ENCODE results near the gene SATB1.

SATB1 gene

DNA sequence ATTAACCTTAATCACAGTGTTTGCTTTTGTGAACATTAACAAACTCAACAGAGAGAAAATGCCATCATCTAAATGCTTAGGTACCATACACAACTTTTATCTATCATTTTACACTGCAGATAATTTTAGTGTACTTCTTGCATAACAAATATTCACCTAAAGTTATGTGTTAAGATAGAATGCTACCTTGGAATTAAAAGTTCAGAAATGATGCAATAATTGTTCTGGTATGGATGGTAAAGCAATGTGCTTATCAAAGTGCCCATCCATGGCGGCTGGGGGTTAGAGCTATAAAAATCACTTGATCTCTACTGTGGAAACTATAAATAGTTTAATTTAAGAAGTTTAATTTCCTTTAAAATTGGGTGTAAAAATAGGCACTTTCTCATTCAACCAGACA, 28.7 kb downstream of the SATB1 start:
- DNase-seq, result no peak

GRCh38 chr3:18394384-18394995, 30.6 kb downstream of the SATB1 start:
- DNase-seq, result no peak

GRCh38 chr3:18393906-18394305, 31.2 kb downstream of the SATB1 start:
- DNase-seq, result no peak

GRCh38 chr3:18390024-18390660, 35.0 kb downstream of the SATB1 start:
- DNase-seq, result no peak

- peak; percentile 47 for DNase-seq
These were observed 35.9 kb downstream of the SATB1 start for GRCh38 chr3:18389108-18389733.

GRCh38 chr3:18386274-18386890, 38.8 kb downstream of the SATB1 start:
- no peak for DNase-seq

GRCh38 chr3:18385706-18386105, 39.4 kb downstream of the SATB1 start:
- DNase-seq, result no peak

DNA sequence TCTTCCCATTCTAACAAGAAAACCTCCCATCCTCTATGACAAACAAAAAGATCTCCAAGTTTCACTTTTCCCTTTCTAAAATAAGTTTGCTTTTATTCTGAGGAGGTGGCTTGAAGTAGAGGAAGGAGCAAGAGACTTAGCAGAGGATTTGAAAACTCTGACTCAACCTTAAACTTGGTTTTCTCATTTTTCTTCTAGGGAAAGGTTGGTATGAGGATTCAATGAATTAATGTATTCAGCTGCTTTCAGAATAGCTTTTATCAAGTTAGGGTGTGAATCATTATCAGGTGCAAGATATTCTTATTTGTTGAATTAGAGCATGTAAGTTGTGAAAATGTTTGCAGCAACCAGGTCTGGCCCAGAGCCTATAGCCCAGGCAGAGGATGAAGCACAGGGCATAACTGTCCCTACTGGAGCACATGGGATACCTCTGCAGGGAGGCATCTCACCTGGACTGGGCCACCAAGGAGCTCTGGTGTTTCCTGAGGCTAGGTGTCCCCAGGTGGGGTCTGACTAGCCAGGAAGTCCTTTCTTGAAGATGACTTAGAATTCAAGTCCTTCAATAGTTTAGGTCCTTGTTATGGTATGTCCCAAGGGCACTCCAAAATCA, 42.3 kb downstream of the SATB1 start:
- DNase-seq, result no peak

DNA sequence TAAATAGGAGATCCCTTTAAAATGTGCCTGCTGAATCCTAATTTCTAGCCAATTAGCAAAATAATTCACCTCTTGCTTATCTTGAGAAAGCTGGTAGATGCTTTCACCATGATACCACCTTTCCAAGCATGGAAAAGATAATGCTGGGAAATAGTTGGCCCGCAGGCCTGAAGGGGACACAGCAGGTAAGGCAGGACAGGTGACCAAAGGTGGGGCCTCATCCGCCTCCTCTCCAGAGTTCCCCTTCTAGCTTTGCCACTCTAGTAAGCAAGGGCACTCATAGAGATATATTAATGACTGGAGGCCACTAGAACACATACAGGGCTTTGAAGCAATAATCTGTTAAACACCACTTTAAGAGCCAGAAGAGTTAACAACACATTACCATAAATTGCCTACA, 45.5 kb downstream of the SATB1 start:
- DNase-seq, result no peak

DNA sequence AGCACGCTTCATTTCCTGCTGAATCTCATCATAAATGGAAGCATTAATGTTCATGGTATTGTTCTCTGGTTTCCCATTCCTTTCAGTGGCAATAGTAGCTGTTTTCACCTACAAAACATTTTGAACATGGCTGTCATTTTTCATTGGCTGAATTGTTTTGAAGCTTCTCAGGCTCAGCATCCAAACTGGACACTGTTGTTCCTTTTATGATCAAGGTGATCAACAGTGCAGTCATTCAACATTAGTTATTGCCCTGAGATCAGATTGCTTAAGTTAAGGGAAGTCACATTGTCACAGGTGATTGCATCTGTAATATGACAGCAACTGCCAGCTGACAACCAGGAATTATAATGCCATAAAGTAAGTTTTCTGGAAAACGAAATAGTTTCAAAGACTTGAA, 46.9 kb downstream of the SATB1 start:
- no peak for DNase-seq

GRCh38 chr3:18376682-18377081, 48.5 kb downstream of the SATB1 start:
- no peak for DNase-seq

- DNase-seq, result no peak
These were observed 52.2 kb downstream of the SATB1 start for GRCh38 chr3:18372786-18373405.

DNA sequence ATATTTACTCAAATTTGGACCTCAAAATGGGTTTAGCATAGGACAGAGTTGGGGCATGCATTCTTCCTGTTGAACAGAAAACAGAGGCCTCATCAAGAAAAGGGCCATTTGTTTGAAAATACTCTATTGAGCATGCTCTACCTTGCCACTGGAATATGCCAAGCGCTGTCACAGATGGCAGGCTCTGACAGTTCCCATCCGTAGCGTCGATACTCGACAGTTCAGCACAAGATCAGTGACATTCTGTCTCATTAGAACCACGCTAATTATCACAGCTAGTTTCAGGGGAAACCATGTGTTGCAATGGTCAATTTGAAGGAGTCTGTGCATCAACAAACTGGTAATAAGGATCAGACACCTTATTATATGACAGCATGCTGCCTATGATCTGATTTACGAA, 54.5 kb downstream of the SATB1 start:
- DNase-seq, result no peak

DNA sequence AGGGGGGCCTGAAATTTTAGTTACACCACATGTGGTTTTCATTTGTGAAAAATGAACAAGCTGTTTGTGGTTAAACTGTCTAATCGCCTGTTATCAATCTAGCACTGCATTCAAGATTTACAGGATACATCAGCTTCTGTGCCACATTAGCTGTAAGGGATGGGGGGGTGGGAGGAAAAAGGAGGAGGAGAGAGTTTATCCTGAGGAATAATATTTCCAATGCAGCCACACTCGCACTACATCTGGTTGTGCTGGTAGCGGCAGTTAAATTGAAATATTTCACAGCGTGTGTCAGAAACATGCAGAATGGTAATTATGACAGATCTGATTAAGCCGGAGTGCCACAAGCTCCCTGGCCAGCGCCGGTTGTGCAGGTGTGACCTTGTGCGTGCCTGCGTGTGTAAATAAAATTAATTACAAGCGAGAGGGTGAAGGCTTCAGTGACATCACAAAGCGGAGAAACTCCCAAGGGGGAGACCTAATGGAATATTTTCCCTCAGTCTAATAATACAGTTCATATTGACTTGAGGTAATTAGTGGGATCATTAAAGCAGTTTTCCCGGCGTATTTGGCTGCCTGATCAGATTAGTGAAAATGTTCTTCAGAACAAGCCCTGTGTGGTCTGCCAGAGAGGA, 55.5 kb downstream of the SATB1 start:
- DNase-seq, result peak; percentile 92

GRCh38 chr3:18366258-18366657, 58.9 kb downstream of the SATB1 start:
- no peak for DNase-seq

- DNase-seq, result no peak
These were observed 61.8 kb downstream of the SATB1 start for GRCh38 chr3:18363338-18363737.

DNA sequence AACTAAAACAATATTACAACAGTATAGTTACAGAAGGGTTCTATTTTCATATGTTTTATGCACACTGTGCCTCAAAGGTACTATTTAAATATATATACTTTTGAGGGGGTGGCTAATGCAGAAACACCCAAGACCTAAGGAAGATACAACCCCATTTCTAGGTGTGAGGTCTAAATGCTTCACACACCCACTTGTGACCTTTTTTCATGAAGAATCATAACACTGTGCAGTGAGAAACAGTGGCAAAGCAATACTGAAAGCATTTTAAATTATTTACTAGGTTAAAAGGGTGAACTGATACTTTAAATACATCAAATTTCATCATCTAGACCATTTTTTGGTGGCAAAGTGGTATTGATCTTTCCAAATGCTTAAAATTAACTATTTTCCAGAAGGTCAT, 67.4 kb downstream of the SATB1 start:
- DNase-seq, result no peak

GRCh38 chr3:18355832-18356231, 69.3 kb downstream of the SATB1 start:
- no peak for DNase-seq

DNA sequence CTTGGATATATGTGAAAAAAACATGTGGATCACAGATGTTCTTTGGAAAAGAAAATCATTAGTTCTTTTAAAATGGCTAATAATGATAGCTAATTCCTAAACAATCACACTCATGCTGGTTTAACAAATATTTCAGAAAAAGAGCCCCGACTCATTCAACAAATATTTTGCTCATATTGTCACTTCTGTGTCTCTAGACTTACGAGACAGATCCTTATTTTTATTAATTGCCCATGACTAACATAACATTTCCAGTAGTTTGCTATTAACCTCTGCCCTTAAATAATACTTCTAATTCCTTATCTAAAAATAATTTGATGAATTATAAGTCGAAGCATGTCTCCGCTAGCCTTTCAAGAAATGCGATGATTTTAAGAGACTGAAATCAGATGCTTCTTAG, 70.4 kb downstream of the SATB1 start:
- no peak for DNase-seq

- peak; percentile 77 for DNase-seq
These were observed 73.1 kb downstream of the SATB1 start for GRCh38 chr3:18351823-18352744.

DNA sequence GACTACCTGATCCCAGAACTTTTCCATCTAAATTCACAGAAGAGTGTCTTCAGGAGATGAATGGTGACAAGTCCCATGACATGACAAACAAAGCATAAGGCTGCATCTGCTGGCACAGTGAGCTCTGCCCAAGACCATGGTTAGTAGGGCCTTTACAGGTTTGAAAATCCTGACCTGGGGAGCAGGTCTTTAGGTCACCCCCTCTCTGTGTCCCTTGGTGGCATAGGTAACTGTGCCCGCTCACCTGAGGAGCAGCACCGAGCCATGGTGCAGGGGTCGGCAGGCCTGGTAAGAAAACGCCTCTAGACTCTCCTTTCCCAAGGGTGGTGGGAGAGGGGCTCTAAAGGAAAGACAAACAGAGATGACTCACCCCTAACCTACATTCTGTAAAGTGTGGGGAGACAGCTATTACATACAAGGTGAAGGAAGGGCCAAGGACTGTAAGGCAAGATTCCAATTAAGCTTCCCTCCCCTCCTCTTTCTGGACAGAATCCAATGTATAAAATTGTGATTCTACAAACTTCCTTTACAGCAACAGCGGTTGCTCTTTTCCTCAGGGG, 74.0 kb downstream of the SATB1 start:
- DNase-seq, result no peak

Measured in NCI-H146 (cell line).